GM13977 (cell line): ENCODE data around the gene GRM4.

Experiments
- DNase-seq: peaks from one replicate; pipeline ENCODE4 v3.0.0; 2012; ENCODE audit warnings: low spot score
- CTCF ChIP-seq: IDR thresholded peaks from 2 replicates; pipeline ENCODE4 v1.5.1; 2012; ENCODE audit warnings: mild to moderate bottlenecking, control low read depth; ENCODE audit not compliant: insufficient read depth; ENCODE audit errors: extremely low read depth, missing control alignments
- in situ Hi-C: fragments of 300-500 bp; cut with MboI; formaldehyde crosslinking; loops from one replicate; pipeline ENCODE4 v1.12.0; 2022; ENCODE audit warnings: low sequenced_read_pairs, low pct_unique_long_range_greater_than_20kb, mixed read lengths, inconsistent platforms; ENCODE audit not compliant: unreplicated experiment

GRM4 gene

GRCh38 chr6:34035704-34036356 is 110.1 kb downstream of the GRM4 start:
- in situ Hi-C loops: loop anchor here (25.0 kb wide), 1 partner anchor 249 kb away; the partner anchor contains the start of gene LEMD2
- no peak for TF ChIP-seq CTCF

GRCh38 chr6:34035161-34035560 is 110.7 kb downstream of the GRM4 start:
- TF ChIP-seq CTCF: no peak
- in situ Hi-C loops: loop anchor here (25.0 kb wide), 1 partner anchor 248 kb away; the partner anchor contains the start of gene LEMD2
- no peak for DNase-seq

More at GRCh38 chr6:34035704-34036356, 110.1 kb downstream of the GRM4 start:
- DNase-seq: no peak

GRCh38 chr6:34032856-34033255 is 113.0 kb downstream of the GRM4 start:
- TF ChIP-seq CTCF: no peak
- in situ Hi-C loops: loop anchor here (25.0 kb wide), 1 partner anchor 246 kb away; the partner anchor contains the start of gene LEMD2
- no peak for DNase-seq

GRCh38 chr6:34031625-34032383 is 114.1 kb downstream of the GRM4 start:
- in situ Hi-C loops: loop anchor here (25.0 kb wide), 1 partner anchor 245 kb away; the partner anchor contains the start of gene LEMD2
- no peak for DNase-seq
- no peak for TF ChIP-seq CTCF

GRCh38 chr6:34030831-34031624 is 114.9 kb downstream of the GRM4 start:
- no peak for TF ChIP-seq CTCF
- in situ Hi-C loops: loop anchor here (25.0 kb wide), 1 partner anchor 244 kb away; the partner anchor contains the start of gene LEMD2
- DNase-seq: no peak
